Effector memory CD8-positive, alpha-beta T cell (primary cell): Measurements from ENCODE around the gene TULP3.

Experiments
- ATAC-seq: fragments of 150-1000 bp; cut with Tn5 transposase; replicated peaks from 2 replicates; pipeline ENCODE4 v1.10.0; 2021; ENCODE audit warnings: mild to moderate bottlenecking, moderate library complexity
- DNase-seq, 3 experiments: peaks; one replicate each; pipeline ENCODE4 v3.0.0; 2021
- H3K27ac Mint-ChIP-seq, 2 donors: one replicate each; pipeline ENCODE4 v1.8.0; 2022; ENCODE audit warnings: mild to moderate bottlenecking in 2 of 2, mixed read lengths in 2 of 2, moderate library complexity in 2 of 2
- H3K27me3 Mint-ChIP-seq, 2 donors: one replicate each; pipeline ENCODE4 v1.8.0; 2022; ENCODE audit warnings: mixed read lengths in 2 of 2
- H3K36me3 Mint-ChIP-seq: one replicate; pipeline ENCODE4 v1.8.0; 2022; ENCODE audit warnings: mild to moderate bottlenecking, moderate library complexity, mixed read lengths; ENCODE audit not compliant: insufficient read depth
- H3K4me1 Mint-ChIP-seq, 2 donors: one replicate each; pipeline ENCODE4 v1.8.0; 2022; ENCODE audit warnings: low read depth in 2 of 2, mixed read lengths in 2 of 2
- H3K4me3 Mint-ChIP-seq, 2 donors: one replicate each; pipeline ENCODE4 v1.8.0; 2022; ENCODE audit warnings: mild to moderate bottlenecking in 2 of 2, mixed read lengths in 2 of 2, moderate library complexity in 2 of 2
- H3K9me3 Mint-ChIP-seq, 2 donors: one replicate each; pipeline ENCODE4 v1.8.0; 2022; ENCODE audit warnings: mixed read lengths in 2 of 2

Gene TULP3

GRCh38 chr12:2957816-2958431 is 67.2 kb downstream of the TULP3 start:
- Mint-ChIP-seq H3K36me3 (no peaks in the 10 kb centered on the region), H3K27me3 (peaks cover 54 to 58% of the 10 kb centered on the region in 2 donors), H3K4me1 (peaks cover 13 to 15% of the 10 kb centered on the region in 2 donors), H3K9me3 (no peaks in the 10 kb centered on the region), H3K27ac (no peak overlapping the region), H3K4me3 (peak overlapping the region; percentile 73 to 77)
- ATAC-seq (no peak), DNase-seq (no peak)

- Mint-ChIP-seq H3K27ac (no peak overlapping the region), H3K4me1 (peaks cover 13 to 15% of the 10 kb centered on the region in 2 donors), H3K27me3 (peaks cover 61 to 65% of the 10 kb centered on the region in 2 donors), H3K36me3 (no peaks in the 10 kb centered on the region), H3K9me3 (no peaks in the 10 kb centered on the region), H3K4me3 (peak overlapping the region; percentile 73 to 77)
- DNase-seq (no peak), ATAC-seq (no peak)
Observed at GRCh38 chr12:2958432-2959191, 67.9 kb downstream of the TULP3 start.

- H3K27ac Mint-ChIP-seq: no peak within 1 kb of the TSS
- H3K9me3 Mint-ChIP-seq: no peaks in the 10 kb centered on the region
- H3K27me3 Mint-ChIP-seq: peaks cover 66 to 70% of the 10 kb centered on the region in 2 donors
- peaks cover 13 to 15% of the 10 kb centered on the region in 2 donors for H3K4me1 Mint-ChIP-seq
- ATAC-seq (no peak), DNase-seq (no peak)
- H3K36me3 Mint-ChIP-seq: no peaks in the 10 kb centered on the region
- peak within 1 kb of the TSS; percentile 73 to 77 for H3K4me3 Mint-ChIP-seq
Observed at GRCh38 chr12:2959192-2959504, 68.5 kb downstream of the TULP3 start, which contains the start of gene TEAD4. TEAD4 (plus strand) TSS chr12:2959397.

- H3K27me3 Mint-ChIP-seq: peaks cover 68 to 76% of the 10 kb centered on the region in 2 donors
- DNase-seq: no peak
Observed at GRCh38 chr12:2959505-2960389, 69.1 kb downstream of the TULP3 start.

GRCh38 chr12:2960390-2960956 is 69.8 kb downstream of the TULP3 start:
- DNase-seq: no peak
- no peak overlapping the region for H3K27ac Mint-ChIP-seq
- no peaks in the 10 kb centered on the region for H3K36me3 Mint-ChIP-seq
- H3K9me3 Mint-ChIP-seq: no peaks in the 10 kb centered on the region
- peaks cover 13 to 15% of the 10 kb centered on the region in 2 donors for H3K4me1 Mint-ChIP-seq
- peaks cover 68 to 82% of the 10 kb centered on the region in 2 donors for H3K27me3 Mint-ChIP-seq
- no peak for ATAC-seq
- H3K4me3 Mint-ChIP-seq: peak overlapping the region; percentile 60 to 70

More at GRCh38 chr12:2959505-2960389, 69.1 kb downstream of the TULP3 start:
- Mint-ChIP-seq H3K27ac (no peak overlapping the region), H3K4me3 (peak overlapping the region; percentile 60 to 70), H3K9me3 (no peaks in the 10 kb centered on the region), H3K4me1 (peaks cover 13 to 15% of the 10 kb centered on the region in 2 donors), H3K36me3 (no peaks in the 10 kb centered on the region)
- ATAC-seq: no peak

- no peaks in the 10 kb centered on the region for H3K9me3 Mint-ChIP-seq
- H3K36me3 Mint-ChIP-seq: no peaks in the 10 kb centered on the region
- ATAC-seq (no peak), DNase-seq (no peak)
- peak overlapping the region; percentile 60 to 70 for H3K4me3 Mint-ChIP-seq
- peaks cover 66 to 86% of the 10 kb centered on the region in 2 donors for H3K27me3 Mint-ChIP-seq
- peaks cover 13 to 15% of the 10 kb centered on the region in 2 donors for H3K4me1 Mint-ChIP-seq
- H3K27ac Mint-ChIP-seq: no peak overlapping the region
Observed at GRCh38 chr12:2960996-2961616, 70.4 kb downstream of the TULP3 start.

- H3K4me3 Mint-ChIP-seq: no peak overlapping the region
- no peak overlapping the region for H3K27ac Mint-ChIP-seq
- no peaks in the 10 kb centered on the region for H3K9me3 Mint-ChIP-seq
- ATAC-seq (no peak), DNase-seq (no peak)
- H3K36me3 Mint-ChIP-seq: no peaks in the 10 kb centered on the region
- peaks cover 13 to 15% of the 10 kb centered on the region in 2 donors for H3K4me1 Mint-ChIP-seq
- H3K27me3 Mint-ChIP-seq: peaks cover 60 to 85% of the 10 kb centered on the region in 2 donors
Observed at GRCh38 chr12:2961705-2962104, 71.0 kb downstream of the TULP3 start.

- Mint-ChIP-seq H3K27me3 (peaks cover 46 to 69% of the 10 kb centered on the region in 2 donors), H3K36me3 (no peaks in the 10 kb centered on the region), H3K4me3 (no peak overlapping the region), H3K27ac (no peak overlapping the region), H3K4me1 (peaks cover 13 to 14% of the 10 kb centered on the region in 2 donors), H3K9me3 (no peaks in the 10 kb centered on the region)
- DNase-seq (no peak), ATAC-seq (no peak)
Observed at GRCh38 chr12:2963154-2963759, 72.6 kb downstream of the TULP3 start.

GRCh38 chr12:2963760-2964292 is 73.1 kb downstream of the TULP3 start:
- ATAC-seq (no peak), DNase-seq (no peak)
- Mint-ChIP-seq H3K27ac (no peak overlapping the region), H3K4me3 (no peak overlapping the region), H3K4me1 (peaks cover 9 to 10% of the 10 kb centered on the region in 2 donors), H3K36me3 (no peaks in the 10 kb centered on the region), H3K27me3 (peaks cover 41 to 63% of the 10 kb centered on the region in 2 donors), H3K9me3 (no peaks in the 10 kb centered on the region)

- no peaks in the 10 kb centered on the region for H3K9me3 Mint-ChIP-seq
- H3K4me3 Mint-ChIP-seq: no peak overlapping the region
- no peaks in the 10 kb centered on the region for H3K4me1 Mint-ChIP-seq
- H3K27ac Mint-ChIP-seq: no peak overlapping the region
- ATAC-seq: no peak
- peaks cover 4% of the 10 kb centered on the region for H3K36me3 Mint-ChIP-seq
- DNase-seq: no peak
- peaks cover 30 to 66% of the 10 kb centered on the region in 2 donors for H3K27me3 Mint-ChIP-seq
Observed at GRCh38 chr12:2967651-2968050, 77.0 kb downstream of the TULP3 start.

- no peak overlapping the region for H3K27ac Mint-ChIP-seq
- ATAC-seq (no peak), DNase-seq (no peak)
- H3K27me3 Mint-ChIP-seq: peaks cover 23 to 48% of the 10 kb centered on the region in 2 donors
- no peaks in the 10 kb centered on the region for H3K9me3 Mint-ChIP-seq
- H3K4me1 Mint-ChIP-seq: no peaks in the 10 kb centered on the region
- no peak overlapping the region for H3K4me3 Mint-ChIP-seq
- peaks cover 6% of the 10 kb centered on the region for H3K36me3 Mint-ChIP-seq
Observed at GRCh38 chr12:2970744-2971143, 80.1 kb downstream of the TULP3 start.

GRCh38 chr12:2973566-2973965 is 82.9 kb downstream of the TULP3 start:
- Mint-ChIP-seq H3K4me3 (no peak overlapping the region), H3K36me3 (peaks cover 7% of the 10 kb centered on the region), H3K9me3 (no peaks in the 10 kb centered on the region), H3K27ac (no peak overlapping the region), H3K27me3 (peaks cover 28 to 50% of the 10 kb centered on the region in 2 donors), H3K4me1 (no peaks in the 10 kb centered on the region)
- ATAC-seq: no peak
- DNase-seq: no peak
